HepG2 (cell line): Measurements from ENCODE around the gene GSTA1. TPM values are rescaled to one million over a fixed set of nuclear protein-coding genes. Genes with fewer than 3 reads are reported as not detected.
A peak's percentile ranks its signal among the peaks of the same experiment; 100 is the strongest.

Experiments
- ATAC-seq: fragments of 200-7000 bp; cut with Tn5 transposase; 3 replicates; pipeline ENCODE4 v1.9.1; 2020; ENCODE audit warnings: mild to moderate bottlenecking, moderate library complexity
- BruUV-seq: library from RNA; stranded (reverse); fragments of 400-500 nt; replicated peaks from 2 replicates; lab custom pipeline; 2021; lab: Mats Ljungman, UMichigan
- CTCF ChIA-PET: fragments of 300-600 bp; formaldehyde crosslinking; extraction: SDS; loops from one replicate; lab custom pipeline; 2021; ENCODE audit warnings: low total read pairs, inconsistent platforms, low intra/inter-chr PET ratio; lab: Yijun Ruan, JAX
- POLR2A ChIA-PET: fragments of 350-600 bp; sonication (Branson Sonifier 250); formaldehyde crosslinking; loops from one replicate; lab custom pipeline; 2020; ENCODE audit warnings: antibody characterized with exemption, inconsistent platforms; lab: Yijun Ruan, JAX
- DNase-seq: peaks from one replicate; pipeline ENCODE4 v3.0.0-alpha.2; 2015; ENCODE audit warnings: low spot score
- FAIRE-seq: peaks from 3 replicates; lab custom pipeline; 2011; peaks lifted over from hg19 to GRCh38; lab: Jason Lieb, UNC
- H2AFZ ChIP-seq: one replicate; pipeline ENCODE4 v1.6.1; 2011; ENCODE audit warnings: low read length, inconsistent platforms
- H3K27ac ChIP-seq: fragments of 300-600 bp; 3 replicates; pipeline ENCODE4 v1.8.0; 2011; ENCODE audit warnings: mixed run types, mild to moderate bottlenecking, mixed read lengths, low read length, inconsistent platforms; ENCODE audit not compliant: insufficient read depth; ENCODE audit errors: extremely low read length
- H3K27me3 ChIP-seq, 2 experiments: fragments of 200-600 bp in 1 of 2; 2 replicates in 1 of 2; 3 replicates in 1 of 2; pipeline versions ENCODE4 v1.6.0 to v1.8.0; 2011; ENCODE audit warnings: low read length in 2 of 2, mild to moderate bottlenecking in 2 of 2, moderate library complexity in 2 of 2, inconsistent platforms in 1 of 2; ENCODE audit not compliant: insufficient read depth in 2 of 2, control insufficient read depth in 1 of 2
- H3K36me3 ChIP-seq, 2 experiments: fragments of 200-600 bp in 1 of 2; replicated peaks in 1 of 2; 2 replicates in 1 of 2; 3 replicates in 1 of 2; pipeline versions ENCODE4 v1.5.1 to v1.8.0; 2011; ENCODE audit warnings: low read length in 2 of 2, inconsistent platforms in 1 of 2; ENCODE audit not compliant: insufficient read depth in 2 of 2, control insufficient read depth in 1 of 2
- H3K4me1 ChIP-seq: 2 replicates; pipeline ENCODE4 v1.5.1; 2012; ENCODE audit warnings: low read length, inconsistent platforms; ENCODE audit not compliant: insufficient read depth
- H3K4me2 ChIP-seq: 2 replicates; pipeline ENCODE4 v1.6.0; 2011; ENCODE audit warnings: low read depth, low read length, inconsistent platforms
- H3K4me3 ChIP-seq, 3 experiments: fragments of 200-600 bp in 1 of 3; sonication (generic), shearing (Covaris generic) in 1 of 3; replicated peaks in 1 of 3; 2 replicates each; pipeline ENCODE4 v1.5.1; 2011 to 2016; ENCODE audit warnings: low read length in 3 of 3, inconsistent platforms in 2 of 3, low read depth in 2 of 3, mild to moderate bottlenecking in 2 of 3, control low read depth in 1 of 3, mixed read lengths in 1 of 3; ENCODE audit not compliant: insufficient read depth in 1 of 3
- H3K79me2 ChIP-seq: one replicate; pipeline ENCODE4 v1.6.1; 2011; ENCODE audit warnings: low read length, inconsistent platforms; ENCODE audit not compliant: insufficient read depth
- H3K9ac ChIP-seq: 2 replicates; pipeline ENCODE4 v1.6.0; 2011; ENCODE audit warnings: mild to moderate bottlenecking, low read depth, low read length, inconsistent platforms; ENCODE audit not compliant: insufficient read depth
- H3K9me3 ChIP-seq: 2 replicates; pipeline ENCODE4 v1.5.1; 2012; ENCODE audit warnings: mild to moderate bottlenecking, low read length
- H4K20me1 ChIP-seq: 2 replicates; pipeline ENCODE4 v1.6.0; 2011; ENCODE audit warnings: inconsistent platforms, mild to moderate bottlenecking, low read length, moderate library complexity; ENCODE audit not compliant: insufficient read depth
- BCL6 ChIP-seq: IDR thresholded peaks from 2 replicates; pipeline ENCODE4 v1.6.1; 2016; ENCODE audit warnings: missing genetic modification reagents, missing compliant biosample characterization
- BRD4 ChIP-seq: sonication (generic); formaldehyde crosslinking; IDR thresholded peaks from 2 replicates; pipeline ENCODE4 v1.4.0; 2020; ENCODE audit warnings: missing genetic modification reagents
- FOXP4 ChIP-seq: sonication (generic); formaldehyde crosslinking; IDR thresholded peaks from 2 replicates; pipeline ENCODE4 v1.4.0; 2020; ENCODE audit warnings: missing genetic modification reagents
- KLF16 ChIP-seq, 2 experiments: sonication (generic) in 1 of 2; formaldehyde crosslinking in 1 of 2; IDR thresholded peaks; 2 replicates each; pipeline versions ENCODE4 v1.6.1 to v1.8.0; 2016 to 2023; ENCODE audit warnings: missing genetic modification reagents in 2 of 2, missing compliant biosample characterization in 1 of 2
- ZNF30 ChIP-seq: sonication (generic); formaldehyde crosslinking; IDR thresholded peaks from 2 replicates; pipeline ENCODE4 v1.5.0; 2020; ENCODE audit warnings: mild to moderate bottlenecking, missing genetic modification reagents
- WGBS: methylation state at CpG from one replicate; pipeline ENCODE4 v1.1.6; 2017; ENCODE audit warnings: low lambda C conversion rate; 5-methylcytosine and 5-hydroxymethylcytosine counted together
- in situ Hi-C: cut with HindIII; loops from 2 replicates; pipeline ENCODE4 v1.10.0; 2017; ENCODE audit warnings: low pct_unique_long_range_greater_than_20kb; ENCODE audit not compliant: extremely low pct_ligation_motif_present
- intact Hi-C: fragments of 100-400 bp; cut with micrococcal nuclease; formaldehyde crosslinking; loops from one replicate; pipeline ENCODE4 v1.10.0; 2022; ENCODE audit not compliant: unreplicated experiment
- polyA plus RNA-seq, 8 experiments: library from polyadenylated mRNA; depleted of rRNA in 3 of 8; stranded (reverse) in 7 of 8; unstranded in 1 of 8; fragments of >200 nt; fragmentation: Illumina TruSeq in 4 of 8; extraction: Trizol in 4 of 8; gene quantifications; 2 replicates each; pipeline versions ENCODE4 v1.2.1 to v1.2.3, GENCODE V29; 2011 to 2016; ENCODE audit warnings: low read depth in 4 of 8, missing spikeins in 1 of 8, mixed read lengths in 1 of 8; ENCODE audit not compliant: insufficient read depth in 1 of 8
- total RNA-seq, 5 experiments: library from RNA; depleted of rRNA; stranded (reverse); fragments of >200 nt; fragmentation: Illumina TruSeq; extraction: Trizol; gene quantifications; 2 replicates each; pipeline ENCODE4 v1.2.3, GENCODE V29; 2016; ENCODE audit warnings: low read depth in 1 of 5

GSTA1 gene
- total and polyA plus RNA-seq, 2 of the 13 experiments (the other 11 are each of a cell fraction or from before 2014, with no cell fraction given), result 6.2 to 282 TPM

- Histone ChIP-seq H4K20me1 (no peaks in the 10 kb centered on the region), H3K36me3 (no peaks in the 10 kb centered on the region), H3K4me1 (peaks cover 17% of the 10 kb centered on the region), H3K9me3 (no peaks in the 10 kb centered on the region; the same call in 1 of the 2 replicates), H2AFZ (no peak overlapping the region), H3K79me2 (no peaks in the 10 kb centered on the region), H3K27me3 (no peaks in the 10 kb centered on the region; a peak in 1 of 5 replicates), H3K4me2 (no peak overlapping the region), H3K9ac (no peak overlapping the region), H3K27ac (no peak overlapping the region), H3K4me3 (no peak overlapping the region)
- CTCF ChIA-PET, result no interaction called here
- in situ Hi-C loops (no loop called here), intact Hi-C loops (no loop called here)
- FAIRE-seq (no peak), DNase-seq (no peak), ATAC-seq (no peak)
- WGBS, result 83% methylated on average over 1 of the region's 1 CpG
- TF ChIP-seq KLF16 (CRISPR knock-in tag; IDR thresholded peaks at IDR 0.05), result no peak
- TF ChIP-seq FOXP4 (CRISPR knock-in tag), result no peak
- TF ChIP-seq BRD4 (CRISPR knock-in tag), result no peak
- BruUV-seq, result no TSS peak
- POLR2A ChIA-PET, result no interaction called here
Observed at GRCh38 chr6:52821842-52822241, 18.2 kb upstream of the GSTA1 start.

DNA sequence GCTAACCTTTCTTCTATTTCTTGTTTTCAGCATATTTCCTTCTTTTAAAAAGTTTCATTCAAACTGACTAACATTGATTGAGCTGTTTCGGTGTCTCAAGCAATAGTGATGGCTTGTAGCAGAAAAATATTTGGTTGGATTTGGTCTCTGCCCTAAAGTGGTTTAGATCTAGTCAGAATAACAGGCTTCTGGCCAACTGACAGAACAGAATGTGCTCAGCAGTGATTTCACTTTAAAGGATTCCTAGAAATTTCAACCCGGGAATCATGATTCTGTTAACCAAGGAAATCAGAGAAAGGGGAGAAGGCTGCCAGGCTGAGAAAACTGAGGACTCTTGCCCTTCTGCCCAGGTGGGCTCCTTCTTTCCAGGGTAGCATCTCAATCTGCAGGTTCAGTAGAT lies 16.6 kb upstream of the GSTA1 start:
- Histone ChIP-seq H3K4me3 (no peak overlapping the region), H3K79me2 (no peaks in the 10 kb centered on the region), H3K9me3 (no peaks in the 10 kb centered on the region; the same call in 1 of the 2 replicates), H3K27ac (no peak overlapping the region)
- BruUV-seq, result no TSS peak
- CTCF ChIA-PET, result no interaction called here
- WGBS, result 72% methylated on average over 2 of the region's 2 CpGs
- FAIRE-seq, result no peak
- in situ Hi-C loops, result no loop called here
- TF ChIP-seq ZNF30 (CRISPR knock-in tag) (no peak), BCL6 (CRISPR knock-in tag) (0 out of 2 replicates have a peak, but pooled peaks have one; percentile 7)
- TF ChIP-seq, all 625 proteins: peak for 1
- Histone ChIP-seq H3K4me1 (peaks cover 12% of the 10 kb centered on the region), H2AFZ (no peak overlapping the region), H3K4me2 (no peak overlapping the region), H3K9ac (no peak overlapping the region), H3K36me3 (no peaks in the 10 kb centered on the region), H3K27me3 (no peaks in the 10 kb centered on the region; a peak in 1 of 5 replicates), H4K20me1 (no peaks in the 10 kb centered on the region)
- intact Hi-C loops, result no loop called here
- POLR2A ChIA-PET, result no interaction called here
- no peak for ATAC-seq
- no peak for DNase-seq
